H1 (cell line): ENCODE results near the gene PAWR. TPM values are rescaled to one million over a fixed set of nuclear protein-coding genes. Genes with fewer than 3 reads are reported as not detected.

Experiments used
- CTCF ChIA-PET: fragments of 300-600 bp; sonication (Branson Sonifier 250); formaldehyde crosslinking; loops from one replicate; lab custom pipeline; 2021; ENCODE audit not compliant: partially characterized antibody; lab: Charles Lee
- POLR2A ChIA-PET: fragments of 300-600 bp; sonication (Branson Sonifier 250); formaldehyde crosslinking; loops from one replicate; lab custom pipeline; 2021; ENCODE audit warnings: inconsistent platforms; ENCODE audit not compliant: partially characterized antibody; lab: Charles Lee
- DNase-seq, 2 experiments: peaks; one replicate each; pipeline versions ENCODE4 v3.0.0 to v3.0.0-alpha.2; 2010 to 2022; ENCODE audit warnings: low spot score in 2 of 2, low read depth in 1 of 2, mixed read lengths in 1 of 2
- FAIRE-seq: peaks from 2 replicates; lab custom pipeline; 2011; peaks lifted over from hg19 to GRCh38; lab: Jason Lieb, UNC
- H2AFZ ChIP-seq: 2 replicates; pipeline ENCODE4 v1.8.1; 2012; ENCODE audit warnings: low read length, inconsistent platforms
- H2AK5ac ChIP-seq: 2 replicates; pipeline ENCODE4 v1.6.1; 2013; ENCODE audit warnings: low read depth, low read length
- H2BK120ac ChIP-seq: replicated peaks from 2 replicates; pipeline ENCODE3; 2013; ENCODE audit warnings: low read depth, low read length, inconsistent platforms
- H2BK12ac ChIP-seq: 2 replicates; pipeline ENCODE4 v1.6.1; 2013; ENCODE audit warnings: low read depth, low read length
- H2BK15ac ChIP-seq: 2 replicates; pipeline ENCODE4 v1.6.1; 2013; ENCODE audit warnings: low read length
- H2BK20ac ChIP-seq: 2 replicates; pipeline ENCODE4 v1.6.1; 2013; ENCODE audit warnings: low read length
- H2BK5ac ChIP-seq: 2 replicates; pipeline ENCODE4 v1.6.1; 2013; ENCODE audit warnings: low read depth, low read length
- H3K14ac ChIP-seq: 2 replicates; pipeline ENCODE4 v1.6.1; 2013; ENCODE audit warnings: inconsistent platforms; ENCODE audit not compliant: insufficient read length
- H3K18ac ChIP-seq: 2 replicates; pipeline ENCODE4 v1.6.1; 2013; ENCODE audit warnings: low read length; ENCODE audit errors: extremely low read depth
- H3K23ac ChIP-seq: 2 replicates; pipeline ENCODE4 v1.6.1; 2013; ENCODE audit warnings: inconsistent platforms; ENCODE audit not compliant: insufficient read length
- H3K23me2 ChIP-seq: 2 replicates; pipeline ENCODE4 v1.6.1; 2013; ENCODE audit warnings: low read depth, low read length
- H3K27ac ChIP-seq: 2 replicates; pipeline ENCODE4 v1.6.1; 2011; ENCODE audit warnings: low read depth, low read length, inconsistent platforms
- H3K27me3 ChIP-seq, 4 experiments: replicated peaks in 1 of 4; 1 replicate in 1 of 4; 2 replicates in 3 of 4; pipeline versions ENCODE4 v1.6.1 to v1.8.1; 2011 to 2013; ENCODE audit warnings: low read length in 3 of 4, mild to moderate bottlenecking in 3 of 4, inconsistent platforms in 2 of 4, mixed read lengths in 2 of 4, moderate library complexity in 1 of 4; ENCODE audit not compliant: control insufficient read depth in 3 of 4, insufficient read depth in 3 of 4; ENCODE audit errors: extremely low read depth in 1 of 4
- H3K36me3 ChIP-seq, 4 experiments: 2 replicates each; pipeline versions ENCODE4 v1.6.1 to v1.8.1; 2011 to 2013; ENCODE audit warnings: mild to moderate bottlenecking in 4 of 4, low read length in 3 of 4, moderate library complexity in 2 of 4, control low read depth in 1 of 4, inconsistent platforms in 1 of 4; ENCODE audit not compliant: insufficient read depth in 4 of 4, control insufficient read depth in 2 of 4
- H3K4ac ChIP-seq: replicated peaks from 2 replicates; pipeline ENCODE3; 2013; ENCODE audit warnings: low read length, low read depth, mixed read lengths, inconsistent platforms; ENCODE audit not compliant: insufficient read length
- H3K4me1 ChIP-seq, 4 experiments: replicated peaks in 1 of 4; 1 replicate in 1 of 4; 2 replicates in 3 of 4; pipeline versions ENCODE4 v1.6.1 to v1.8.1; 2011 to 2013; ENCODE audit warnings: low read length in 3 of 4, inconsistent platforms in 2 of 4, mixed read lengths in 1 of 4; ENCODE audit not compliant: insufficient read depth in 4 of 4, control insufficient read depth in 3 of 4
- H3K4me2 ChIP-seq, 2 experiments: 2 replicates each; pipeline versions ENCODE4 v1.6.1 to v1.8.1; 2011 to 2013; ENCODE audit warnings: low read depth in 2 of 2, low read length in 2 of 2, control low read depth in 1 of 2, inconsistent platforms in 1 of 2, mild to moderate bottlenecking in 1 of 2; ENCODE audit not compliant: insufficient read depth in 1 of 2
- H3K4me3 ChIP-seq, 4 experiments: fragments of 200-600, 300-600 bp in 1 of 4; sonication (generic), shearing (Covaris generic), sonication (Bioruptor Twin) in 1 of 4; 2 replicates each; pipeline versions ENCODE4 v1.5.1 to v1.8.1; 2011 to 2016; ENCODE audit warnings: low read length in 4 of 4, low read depth in 3 of 4, control low read depth in 2 of 4, inconsistent platforms in 2 of 4, mild to moderate bottlenecking in 2 of 4, mixed read lengths in 1 of 4, moderate library complexity in 1 of 4; ENCODE audit not compliant: insufficient read depth in 2 of 4; ENCODE audit errors: extremely low read depth in 1 of 4
- H3K56ac ChIP-seq: replicated peaks from 2 replicates; pipeline ENCODE3; 2013; ENCODE audit warnings: low read depth, mild to moderate bottlenecking, mixed read lengths, low read length, inconsistent platforms; ENCODE audit not compliant: insufficient read length
- H3K79me1 ChIP-seq: 2 replicates; pipeline ENCODE4 v1.6.1; 2013; ENCODE audit warnings: low read depth, low read length, control low read depth
- H3K79me2 ChIP-seq, 2 experiments: 2 replicates each; pipeline versions ENCODE4 v1.6.1 to v1.8.1; 2012 to 2013; ENCODE audit warnings: low read length in 2 of 2, mild to moderate bottlenecking in 2 of 2, inconsistent platforms in 1 of 2; ENCODE audit not compliant: insufficient read depth in 2 of 2, control insufficient read depth in 1 of 2
- H3K9ac ChIP-seq, 4 experiments: replicated peaks in 1 of 4; 1 replicate in 1 of 4; 2 replicates in 3 of 4; pipeline versions ENCODE4 v1.6.1 to v1.8.1; 2011 to 2013; ENCODE audit warnings: low read depth in 3 of 4, low read length in 3 of 4, control low read depth in 2 of 4, mild to moderate bottlenecking in 2 of 4, moderate library complexity in 2 of 4, inconsistent platforms in 1 of 4; ENCODE audit errors: extremely low read depth in 1 of 4
- H3K9me3 ChIP-seq, 2 experiments: 2 replicates each; pipeline versions ENCODE4 v1.6.1 to v1.8.1; 2012 to 2013; ENCODE audit warnings: mild to moderate bottlenecking in 2 of 2, moderate library complexity in 2 of 2, control low read depth in 1 of 2, inconsistent platforms in 1 of 2, low read depth in 1 of 2, low read length in 1 of 2, mixed read lengths in 1 of 2; ENCODE audit not compliant: insufficient read depth in 2 of 2
- H4K20me1 ChIP-seq, 2 experiments: replicated peaks in 1 of 2; 2 replicates each; pipeline versions ENCODE3 to v1.8.1; 2011 to 2013; ENCODE audit warnings: inconsistent platforms in 2 of 2, low read length in 2 of 2, mild to moderate bottlenecking in 1 of 2; ENCODE audit not compliant: insufficient read depth in 2 of 2, control insufficient read depth in 1 of 2
- H4K5ac ChIP-seq: 2 replicates; pipeline ENCODE4 v1.6.1; 2013; ENCODE audit warnings: low read length, low read depth, mixed read lengths, inconsistent platforms; ENCODE audit not compliant: insufficient read length
- H4K8ac ChIP-seq: 2 replicates; pipeline ENCODE4 v1.8.0; 2013; ENCODE audit warnings: mild to moderate bottlenecking, moderate library complexity, low read length, inconsistent platforms; ENCODE audit not compliant: insufficient read depth; ENCODE audit errors: extremely low read depth
- H4K91ac ChIP-seq: replicated peaks from 2 replicates; pipeline ENCODE3; 2013; ENCODE audit warnings: low read length, mixed read lengths, inconsistent platforms; ENCODE audit not compliant: insufficient read length
- BACH1 ChIP-seq: IDR thresholded peaks from 2 replicates; pipeline ENCODE4 v1.6.1; 2012; ENCODE audit warnings: low read length, improper control_type of control experiment
- CEBPB ChIP-seq: IDR thresholded peaks from 2 replicates; pipeline ENCODE4 v1.6.1; 2012; ENCODE audit warnings: low read depth, low read length
- SIN3A ChIP-seq, 2 experiments: IDR thresholded peaks in 1 of 2; conservative IDR thresholded peaks in 1 of 2; 2 replicates each; pipeline ENCODE4 v1.6.1; 2011 to 2012; ENCODE audit warnings: low read length in 2 of 2, improper control_type of control experiment in 1 of 2, low read depth in 1 of 2, mild to moderate bottlenecking in 1 of 2
- SP4 ChIP-seq: IDR thresholded peaks from 2 replicates; pipeline ENCODE4 v1.6.1; 2012; ENCODE audit warnings: low read length, inconsistent platforms
- SUZ12 ChIP-seq: fragments of 200-600 bp; sonication (generic); IDR thresholded peaks from 2 replicates; pipeline ENCODE4 v1.6.1; 2012; ENCODE audit warnings: mild to moderate bottlenecking, inconsistent platforms, low read length, moderate library complexity, mixed read lengths
- TBP ChIP-seq: IDR thresholded peaks from 2 replicates; pipeline ENCODE4 v1.6.1; 2011; ENCODE audit warnings: low read depth, low read length, improper control_type of control experiment
- TCF12 ChIP-seq: IDR thresholded peaks from 2 replicates; pipeline ENCODE4 v1.6.1; 2011; ENCODE audit warnings: low read depth, mild to moderate bottlenecking, low read length
- YY1 ChIP-seq: IDR thresholded peaks from 2 replicates; pipeline ENCODE4 v1.6.1; 2011; ENCODE audit warnings: low read depth, mild to moderate bottlenecking, low read length
- WGBS, 2 experiments: shearing (Covaris generic) in 1 of 2; methylation state at CpG; one replicate each; pipeline versions ENCODE4 v1.1.6 to v1.1.7; 2013 to 2015; ENCODE audit warnings: low lambda C conversion rate in 2 of 2, mixed read lengths in 2 of 2, inconsistent platforms in 1 of 2, low coverage in 1 of 2, missing lambda C conversion rate in 1 of 2; ENCODE audit not compliant: insufficient replicate concordance in 2 of 2, insufficient coverage in 1 of 2, insufficient read length in 1 of 2; ENCODE audit errors: extremely low coverage in 1 of 2, missing lambda C conversion rate in 1 of 2; 5-methylcytosine and 5-hydroxymethylcytosine counted together
- long read RNA-seq, 2 experiments: library from RNA in 1 of 2; library from capped mRNA in 1 of 2; stranded (forward); transcript quantifications; one replicate each; pipeline ENCODE4 v2.0.0, GENCODE V29; 2021; ENCODE audit warnings: inconsistent platforms in 1 of 2
- polyA minus RNA-seq, 3 experiments: library from RNA; depleted of rRNA, polyadenylated mRNA; stranded (reverse); fragments of >200 nt; gene quantifications; 1 replicate in 2 of 3; 2 replicates in 1 of 3; pipeline ENCODE4 v1.2.3, GENCODE V29; 2011
- polyA plus RNA-seq, 7 experiments: library from polyadenylated mRNA; depleted of rRNA in 3 of 7; stranded (reverse) in 5 of 7; unstranded in 2 of 7; fragments of >200 nt in 5 of 7; fragments of 200-250 nt in 2 of 7; gene quantifications; 1 replicate in 5 of 7; 2 replicates in 1 of 7; 4 replicates in 1 of 7; pipeline versions ENCODE4 v1.2.1 to v1.2.3, GENCODE V29; 2011 to 2013; ENCODE audit warnings: missing spikeins in 2 of 7, mixed read lengths in 2 of 7
- total RNA-seq: library from RNA; stranded (reverse); fragmentation: NEBNext Ultra II Directional; extraction: Animal tissue kit (Norgen Biotek cat#: 25700); gene quantifications from 2 replicates; pipeline ENCODE4 v1.2.1, GENCODE V29; 2021

Gene PAWR
- total RNA-seq (327 and 338 TPM in 2 replicates), polyA plus RNA-seq (2011; rRNA removed) (25.5 and 28.3 TPM in 2 replicates), polyA minus RNA-seq (2011; rRNA and poly(A)+ RNA removed) (34.9 and 35.6 TPM in 2 replicates)
- polyA plus RNA-seq (2011; cell fraction: cytosol; rRNA removed), result 55.3 TPM
- polyA plus RNA-seq (2011; cell fraction: nucleus; rRNA removed), result 69.4 TPM
- 37.9 to 74.1 TPM (median 45.5 TPM) in 4 replicates for polyA plus RNA-seq (2012, experiment 1 of 2)
- 6.6 TPM for polyA plus RNA-seq (2012, experiment 2 of 2)
- polyA plus RNA-seq (2013, experiment 1 of 2), result 63.2 TPM
- polyA plus RNA-seq (2013, experiment 2 of 2), result 56.8 TPM
- 59.2 TPM for polyA minus RNA-seq (2011; cell fraction: cytosol; rRNA and poly(A)+ RNA removed)
- 155 TPM for polyA minus RNA-seq (2011; cell fraction: nucleus; rRNA and poly(A)+ RNA removed)
- long read RNA-seq, experiment 1, full-length matches to known transcripts, result 21 of 139 reads
- long read RNA-seq, experiment 1, partial matches to known transcripts, result 33 of 139 reads
- long read RNA-seq, experiment 1, other reads (novel, unspliced or antisense), result 85 of 139 reads
- long read RNA-seq, experiment 2, partial matches to known transcripts, result 3 of 39 reads
- long read RNA-seq, experiment 2, other reads (novel, unspliced or antisense), result 36 of 39 reads

DNA sequence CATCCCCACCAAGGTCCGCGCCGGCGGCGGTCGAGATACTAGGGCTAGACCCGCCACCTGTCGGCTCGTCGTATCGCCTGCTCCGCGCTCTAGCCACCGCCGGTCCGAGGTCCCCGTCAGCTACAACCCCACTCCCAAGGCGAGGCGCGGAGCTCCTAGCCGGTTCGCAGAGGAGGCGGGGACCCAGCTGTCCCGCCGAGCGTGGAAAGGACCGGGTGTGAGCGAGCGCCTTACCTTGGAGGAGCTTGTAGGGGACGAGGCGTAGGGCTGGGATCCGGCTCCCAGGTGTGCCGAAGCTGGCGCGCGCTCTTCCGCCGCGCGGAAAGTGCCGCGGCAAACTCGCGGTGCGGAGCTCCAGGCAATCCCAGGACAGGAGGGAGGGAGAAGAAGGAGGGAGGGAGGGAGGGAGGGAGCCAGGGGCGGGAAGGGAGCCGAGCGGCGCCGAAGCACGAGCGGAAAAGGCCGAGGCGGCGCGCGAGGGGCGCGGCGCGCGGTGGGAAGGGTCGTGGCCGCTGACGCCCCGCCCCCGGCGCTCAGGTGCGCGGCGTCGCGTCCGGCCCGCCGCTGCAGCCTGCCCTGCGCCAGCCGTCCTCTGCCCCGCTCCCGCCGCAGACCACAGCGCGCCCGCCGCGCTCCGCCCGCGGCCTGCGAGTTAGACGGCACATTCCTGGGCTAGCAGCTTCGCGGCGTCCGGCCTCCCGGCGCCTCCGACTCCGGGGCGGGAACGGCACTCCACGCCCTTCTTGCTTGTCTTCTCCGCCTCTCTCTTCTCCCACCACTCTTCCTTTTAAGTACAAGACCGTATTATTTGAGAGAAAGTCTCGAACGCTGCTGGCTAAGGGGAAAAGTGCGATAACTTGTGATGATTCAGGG, at the start of gene PAWR:
PAWR (minus strand) TSS at position 327 of the 873 bp plus-strand sequence. CDS start 720 bp downstream, outside the sequence.
- Histone ChIP-seq H3K23ac (no peak within 1 kb of the TSS), H3K36me3 (peaks cover 0 to 3% (median 0%) of the 10 kb centered on the region in 4 experiments; a peak in 1 of 8 replicates), H2BK12ac (peak within 1 kb of the TSS; percentile 40; the same call in 1 of the 2 replicates), H2BK20ac (no peak within 1 kb of the TSS), H3K9me3 (no peaks in the 10 kb centered on the region), H4K5ac (peak within 1 kb of the TSS; percentile 99), H3K4me3 (peak within 1 kb of the TSS; percentile 81 to 96 (median 93)), H2BK120ac (peak within 1 kb of the TSS; percentile 55), H3K23me2 (peaks cover 9% of the 10 kb centered on the region), H3K79me1 (no peaks in the 10 kb centered on the region), H4K20me1 (peaks cover 5 to 8% of the 10 kb centered on the region in 2 experiments), H3K79me2 (peaks cover 32 to 64% of the 10 kb centered on the region in 2 experiments), H2BK15ac (no peak within 1 kb of the TSS), H3K56ac (peak within 1 kb of the TSS; percentile 93), H3K4me1 (peaks cover 4 to 12% (median 5%) of the 10 kb centered on the region in 4 experiments; a peak in 6 of 7 replicates), H4K91ac (peak within 1 kb of the TSS; percentile 94), H3K9ac (peak within 1 kb of the TSS; percentile 85 to 89 (median 88)), H3K27ac (peak within 1 kb of the TSS; percentile 88), H4K8ac (peak within 1 kb of the TSS; percentile 97), H3K14ac (no peak within 1 kb of the TSS), H3K4me2 (peak within 1 kb of the TSS; percentile 86 to 96), H2AK5ac (no peak within 1 kb of the TSS), H2BK5ac (peak within 1 kb of the TSS; percentile 93), H3K4ac (peak within 1 kb of the TSS; percentile 89), H3K27me3 (no peaks in the 10 kb centered on the region), H2AFZ (no peak within 1 kb of the TSS; the same call in 1 of the 2 replicates), H3K18ac (peak within 1 kb of the TSS; percentile 95)
- peak; percentile 63 to 88 for DNase-seq
- FAIRE-seq, result no peak
- POLR2A ChIA-PET, result interaction anchor here (0.5 to 9.3 kb wide), 19 partner anchors 10 to 271 kb away, joined by 3 to 91 read pairs (median 5); no protein-coding TSS in a partner anchor
- 1% methylated on average over 64 of the region's 107 CpGs; no CpG with 5 or more reads in 1 of the 2 experiments for WGBS, 2 experiments
- CTCF ChIA-PET, result interaction anchor here (0.8 to 1.5 kb wide), 8 partner anchors 10 to 143 kb away, joined by 3 to 4 read pairs (median 3); no protein-coding TSS in a partner anchor
- TF ChIP-seq SP4, result no peak
- no peak for TF ChIP-seq SUZ12
- no peak for TF ChIP-seq YY1
- no peak for TF ChIP-seq CEBPB
- no peak for TF ChIP-seq TCF12
- TF ChIP-seq SIN3A (conservative IDR thresholded peaks at IDR 0.05 in 1 of 2, IDR thresholded peaks at IDR 0.05 in 1 of 2; ENCODE audit: low read depth in 1 of 2, low read length in 2 of 2), result no peak; a peak in 1 of 4 replicates
- TF ChIP-seq BACH1, result peak; percentile 42; the same call in 1 of the 2 replicates
- TF ChIP-seq TBP, result peak; percentile 41
